Fibroblast of mammary gland (primary cell): ENCODE measurements around the gene PERCC1.
"Not testable (repeated sequence)": the region's sequence is repeated elsewhere in the genome, so short reads cannot be mapped to it uniquely, and the experiment has no call there.

ENCODE experiments used
- DNase-seq: peaks from one replicate; pipeline ENCODE4 v3.0.0-alpha.2; 2010; ENCODE audit warnings: low read depth
- H3K4me3 ChIP-seq: 2 replicates; pipeline ENCODE4 v1.5.1; 2011; ENCODE audit warnings: low read depth, mild to moderate bottlenecking, low read length, moderate library complexity; ENCODE audit not compliant: control insufficient read depth
- CTCF ChIP-seq: conservative IDR thresholded peaks from 2 replicates; pipeline ENCODE4 v1.5.1; 2011; ENCODE audit warnings: low read depth, low read length, inconsistent platforms; ENCODE audit not compliant: control insufficient read depth, insufficient read depth

PERCC1 gene

GRCh38 chr16:1439058-1439698 lies 8.3 kb downstream of the PERCC1 start:
- no peak for DNase-seq
- H3K4me3 ChIP-seq: no peak overlapping the region
- TF ChIP-seq CTCF: no peak

DNA sequence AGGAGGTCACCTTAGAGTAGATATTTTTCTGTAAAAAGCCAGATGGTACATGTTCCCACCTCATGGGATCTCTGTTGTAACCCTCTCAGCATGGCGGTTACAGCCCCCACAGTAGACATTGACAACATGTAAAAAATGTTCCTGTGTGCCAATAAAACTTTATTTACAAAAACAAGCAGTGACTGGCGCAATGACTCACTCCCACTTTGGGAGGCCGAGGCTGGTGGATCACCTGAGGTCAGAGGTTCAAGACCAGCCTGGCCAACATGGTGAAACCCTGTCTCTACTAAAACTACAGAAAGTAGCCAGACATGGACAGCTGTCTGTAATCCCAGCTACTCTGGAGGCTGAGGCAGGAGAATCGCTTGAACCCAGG lies 8.8 kb downstream of the PERCC1 start:
- H3K4me3 ChIP-seq, DNase-seq: not testable (repeated sequence)

DNA sequence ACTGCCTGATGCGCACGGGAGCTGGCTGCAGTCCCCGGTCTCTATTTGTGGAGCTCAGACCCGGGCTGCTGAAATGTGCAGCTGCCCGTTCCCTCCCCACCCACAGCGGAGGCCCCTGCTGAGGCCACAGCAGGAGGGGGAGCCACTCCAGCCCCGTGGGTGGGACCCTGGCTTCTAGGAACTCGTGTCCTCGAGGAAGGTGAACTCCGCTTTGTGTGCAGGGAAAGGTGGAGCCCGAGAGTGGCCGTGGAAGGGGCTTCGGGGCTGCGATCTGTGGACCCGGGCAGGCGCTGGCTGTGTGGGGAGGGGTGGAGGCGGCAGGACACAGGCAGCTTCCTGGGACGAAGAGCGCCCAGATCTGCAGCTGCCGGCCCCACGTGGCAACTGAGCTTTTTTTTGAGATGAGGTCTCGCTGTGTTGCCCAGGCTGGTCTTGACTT lies 10.5 kb downstream of the PERCC1 start:
- H3K4me3 ChIP-seq: no peak overlapping the region
- no peak for TF ChIP-seq CTCF
- DNase-seq: no peak

DNA sequence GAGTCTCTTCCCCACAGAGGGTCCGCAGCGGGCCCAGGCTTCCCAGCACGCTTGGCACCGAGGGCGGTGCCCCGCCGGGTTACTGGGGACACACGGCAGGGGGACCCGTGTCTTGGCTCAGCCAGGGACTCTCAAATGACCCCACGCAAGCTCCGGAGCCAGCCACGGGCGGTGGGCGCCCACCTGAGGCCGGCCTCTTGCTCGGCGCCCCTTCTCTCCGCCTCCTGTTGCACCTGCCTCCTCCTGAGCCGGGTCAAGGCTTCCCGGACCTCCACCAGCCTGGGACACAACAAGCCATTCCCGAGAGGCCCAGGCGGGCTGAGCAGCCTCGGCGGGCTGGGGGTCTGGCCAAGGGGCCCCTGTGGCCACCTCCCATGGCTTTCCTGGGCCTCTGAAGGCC lies 11.8 kb downstream of the PERCC1 start:
- no peak overlapping the region for H3K4me3 ChIP-seq
- no peak for TF ChIP-seq CTCF

DNA sequence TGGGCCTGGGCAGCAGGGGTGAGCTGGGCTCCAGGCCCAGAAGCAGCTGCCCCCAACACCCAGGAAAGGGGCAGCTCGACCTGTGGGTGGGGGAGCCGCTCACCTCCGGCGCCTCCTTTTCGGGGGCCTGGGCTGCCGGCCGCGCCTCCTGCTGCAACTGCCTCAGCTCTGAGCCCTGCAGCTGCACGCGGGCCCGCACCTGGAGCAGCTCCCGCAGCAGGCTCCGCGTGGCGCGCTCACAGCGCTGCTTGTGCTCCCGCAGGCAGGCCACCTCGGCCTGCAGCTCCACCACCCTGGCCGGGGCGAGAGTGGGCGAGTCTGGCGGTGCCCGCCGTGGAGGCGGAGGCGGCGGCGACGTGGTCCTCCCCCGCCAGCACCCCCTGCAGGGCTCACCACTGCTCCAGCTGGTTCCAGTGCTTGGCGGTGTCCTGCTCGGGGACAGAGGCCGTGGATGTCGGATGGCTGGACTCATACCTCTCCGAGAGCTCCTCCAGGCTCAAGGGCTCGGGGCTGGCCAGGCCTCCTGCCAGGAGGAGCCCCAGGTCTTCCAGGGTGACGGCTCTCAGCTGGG lies 12.6 kb downstream of the PERCC1 start:
- no peak for DNase-seq
- no peak overlapping the region for H3K4me3 ChIP-seq
- no peak for TF ChIP-seq CTCF

More for the DNA sequence above, 11.8 kb downstream of the PERCC1 start:
- no peak for DNase-seq

- no peak within 1 kb of the TSS for H3K4me3 ChIP-seq
- DNase-seq: no peak
- TF ChIP-seq CTCF: no peak
These were observed 13.3 kb downstream of the PERCC1 start, which contains the start of gene CCDC154 for GRCh38 chr16:1443980-1444729. Gene CCDC154, minus strand, starts transcription at chr16:1444556. Its CDS starts 234 bp downstream, at chr16:1444322.

- TF ChIP-seq CTCF: no peak
- no peak for DNase-seq
- H3K4me3 ChIP-seq: no peak overlapping the region
These were observed 14.0 kb downstream of the PERCC1 start for GRCh38 chr16:1444730-1445517.
